ENCODE results near the gene FNDC1. TPM values are rescaled to one million over a fixed set of nuclear protein-coding genes. Genes with fewer than 3 reads are reported as not detected.

The FNDC1 gene
- total RNA-seq, 1 experiment from 2014 or later = 0.03 TPM

DNA sequence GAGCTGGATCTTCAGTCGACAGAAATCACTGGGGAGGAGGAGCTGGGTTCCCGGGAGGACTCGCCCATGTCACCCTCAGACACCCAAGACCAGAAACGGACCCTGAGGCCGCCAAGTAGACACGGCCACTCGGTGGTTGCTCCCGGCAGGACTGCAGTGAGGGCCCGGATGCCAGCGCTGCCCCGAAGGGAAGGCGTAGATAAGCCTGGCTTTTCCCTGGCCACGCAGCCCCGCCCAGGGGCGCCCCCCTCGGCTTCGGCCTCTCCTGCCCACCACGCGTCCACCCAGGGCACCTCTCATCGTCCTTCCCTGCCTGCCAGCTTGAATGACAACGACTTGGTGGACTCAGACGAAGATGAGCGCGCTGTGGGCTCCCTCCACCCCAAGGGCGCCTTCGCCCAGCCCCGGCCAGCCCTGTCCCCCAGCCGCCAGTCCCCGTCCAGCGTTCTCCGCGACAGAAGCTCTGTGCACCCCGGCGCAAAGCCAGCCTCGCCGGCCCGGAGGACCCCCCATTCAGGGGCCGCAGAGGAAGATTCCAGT, 63.0 kb downstream of the FNDC1 start:
- in situ Hi-C loops (cut with HindIII; ENCODE audit: low pct_unique_long_range_greater_than_20kb, low sequenced_read_pairs) = no loop called here
- no peak for DNase-seq (ENCODE audit: low read depth, low spot score)

DNA sequence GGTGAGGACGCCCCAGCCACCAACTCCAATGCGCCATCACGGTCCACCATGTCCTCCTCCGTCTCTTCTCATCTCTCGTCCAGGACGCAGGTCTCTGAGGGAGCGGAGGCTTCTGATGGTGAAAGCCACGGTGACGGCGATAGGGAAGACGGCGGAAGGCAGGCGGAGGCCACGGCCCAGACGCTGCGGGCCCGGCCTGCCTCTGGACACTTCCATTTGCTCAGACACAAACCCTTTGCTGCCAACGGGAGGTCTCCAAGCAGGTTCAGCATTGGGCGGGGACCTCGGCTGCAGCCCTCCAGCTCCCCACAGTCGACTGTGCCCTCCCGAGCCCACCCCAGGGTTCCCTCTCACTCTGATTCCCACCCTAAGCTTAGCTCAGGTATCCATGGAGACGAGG, 63.6 kb downstream of the FNDC1 start:
- in situ Hi-C loops (cut with HindIII; ENCODE audit: low pct_unique_long_range_greater_than_20kb, low sequenced_read_pairs) = no loop called here
- no peak for DNase-seq (ENCODE audit: low read depth, low spot score)

DNA sequence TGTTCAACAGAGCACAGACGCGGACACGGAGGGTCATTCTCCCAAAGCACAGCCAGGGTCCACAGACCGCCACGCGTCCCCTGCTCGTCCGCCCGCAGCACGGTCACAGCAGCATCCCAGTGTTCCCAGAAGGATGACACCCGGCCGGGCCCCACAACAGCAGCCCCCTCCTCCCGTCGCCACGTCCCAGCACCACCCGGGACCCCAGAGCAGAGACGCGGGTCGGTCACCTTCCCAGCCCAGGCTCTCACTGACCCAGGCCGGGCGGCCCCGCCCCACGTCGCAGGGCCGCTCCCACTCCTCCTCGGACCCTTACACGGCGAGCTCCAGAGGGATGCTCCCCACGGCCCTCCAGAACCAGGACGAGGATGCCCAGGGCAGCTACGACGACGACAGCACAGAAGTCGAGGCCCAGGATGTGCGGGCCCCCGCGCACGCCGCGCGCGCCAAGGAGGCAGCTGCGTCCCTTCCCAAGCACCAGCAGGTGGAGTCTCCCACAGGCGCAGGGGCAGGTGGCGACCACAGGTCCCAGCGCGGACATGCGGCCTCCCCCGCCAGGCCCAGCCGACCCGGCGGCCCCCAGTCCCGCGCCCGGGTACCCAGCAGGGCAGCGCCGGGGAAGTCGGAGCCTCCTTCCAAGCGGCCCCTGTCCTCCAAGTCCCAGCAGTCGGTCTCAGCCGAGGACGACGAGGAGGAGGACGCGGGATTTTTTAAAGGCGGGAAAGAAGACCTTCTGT, 64.3 kb downstream of the FNDC1 start:
- DNase-seq (ENCODE audit: low read depth, low spot score) = no peak
- in situ Hi-C loops (cut with HindIII; ENCODE audit: low pct_unique_long_range_greater_than_20kb, low sequenced_read_pairs) = no loop called here

DNA sequence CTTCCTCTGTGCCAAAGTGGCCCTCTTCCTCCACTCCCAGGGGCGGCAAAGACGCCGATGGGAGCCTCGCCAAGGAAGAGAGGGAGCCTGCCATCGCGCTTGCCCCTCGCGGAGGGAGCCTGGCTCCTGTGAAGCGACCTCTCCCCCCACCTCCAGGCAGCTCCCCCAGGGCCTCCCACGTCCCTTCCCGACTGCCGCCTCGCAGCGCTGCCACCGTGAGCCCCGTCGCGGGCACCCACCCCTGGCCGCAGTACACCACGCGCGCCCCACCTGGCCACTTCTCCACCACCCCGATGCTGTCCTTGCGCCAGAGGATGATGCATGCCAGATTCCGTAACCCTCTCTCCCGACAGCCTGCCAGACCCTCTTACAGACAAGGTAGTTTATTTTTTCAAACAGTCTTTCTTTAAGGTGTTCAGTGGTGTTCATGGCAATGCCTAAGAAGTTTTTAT, 64.9 kb downstream of the FNDC1 start:
- in situ Hi-C loops (cut with HindIII; ENCODE audit: low pct_unique_long_range_greater_than_20kb, low sequenced_read_pairs) = no loop called here
- no peak for DNase-seq (ENCODE audit: low read depth, low spot score)

DNA sequence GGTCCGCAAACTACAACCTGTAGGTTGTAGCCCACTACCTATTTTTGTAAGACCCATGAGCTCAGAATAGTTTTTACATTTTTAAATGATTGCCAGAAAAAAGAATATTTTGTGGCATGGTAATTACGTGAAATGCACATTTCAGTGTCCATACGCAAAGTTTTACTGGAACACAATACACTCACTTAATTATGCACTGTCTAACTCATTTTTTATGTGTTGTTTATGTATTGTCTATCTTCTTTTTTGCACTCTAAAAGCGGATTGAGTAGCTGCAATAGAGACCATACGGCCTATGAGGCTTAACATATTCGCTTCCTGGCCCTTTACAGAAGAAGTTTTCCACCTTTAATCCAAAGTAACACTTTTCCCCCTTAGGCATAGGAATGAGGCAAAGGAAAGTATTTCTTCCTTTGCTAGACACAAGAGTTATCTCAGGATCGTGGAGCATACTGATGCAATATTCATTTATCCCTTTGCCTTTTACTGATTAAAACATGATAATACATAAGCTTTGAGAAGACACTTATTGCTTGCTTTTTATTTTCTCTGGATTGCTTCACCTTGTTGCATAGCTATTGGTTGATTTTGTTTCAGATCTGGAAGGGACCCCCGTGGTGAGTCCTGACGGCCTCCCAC, 69.8 kb downstream of the FNDC1 start:
- in situ Hi-C loops (cut with HindIII; ENCODE audit: low pct_unique_long_range_greater_than_20kb, low sequenced_read_pairs) = no loop called here
- DNase-seq (ENCODE audit: low read depth, low spot score) = no peak

DNA sequence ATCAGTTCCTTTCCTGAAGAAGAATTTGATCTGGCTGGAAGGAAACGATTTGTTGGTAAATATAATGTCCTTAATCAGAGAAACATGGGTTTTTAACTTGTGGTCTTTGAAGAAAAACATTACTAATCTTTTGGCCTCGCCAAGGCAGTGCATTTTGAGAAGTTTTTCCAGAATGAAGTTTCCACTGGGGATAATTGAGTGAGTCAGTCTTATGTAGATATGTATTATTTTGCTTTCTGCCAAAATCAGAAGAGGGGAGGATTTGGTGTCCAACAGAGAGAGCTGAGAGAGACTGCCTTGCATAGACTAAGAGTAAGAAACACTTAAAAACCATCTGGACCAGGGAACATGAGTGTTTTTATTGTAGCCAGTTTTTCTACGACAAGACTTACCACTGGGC, 79.9 kb downstream of the FNDC1 start:
- no peak for DNase-seq (ENCODE audit: low read depth, low spot score)
- in situ Hi-C loops (cut with HindIII; ENCODE audit: low pct_unique_long_range_greater_than_20kb, low sequenced_read_pairs) = no loop called here

DNA sequence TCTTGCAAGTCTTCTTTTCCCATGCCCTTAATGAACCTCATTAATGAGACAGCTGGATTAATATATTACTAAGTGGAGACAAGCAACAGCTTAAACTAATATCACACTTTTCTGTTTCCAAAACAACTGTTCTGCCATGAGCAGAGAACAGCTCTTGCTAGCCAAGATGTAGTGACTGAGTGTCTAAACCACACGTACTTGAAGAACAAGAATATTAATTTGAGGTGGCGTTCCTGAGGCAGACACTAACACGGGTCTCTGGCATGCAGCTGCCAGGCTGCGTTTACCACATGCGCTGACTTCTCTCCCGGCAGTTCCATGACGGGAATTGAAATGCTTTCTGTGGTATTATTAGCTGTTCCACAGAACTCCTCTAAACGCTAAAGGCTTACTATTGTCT, 80.6 kb downstream of the FNDC1 start:
- in situ Hi-C loops (cut with HindIII; ENCODE audit: low pct_unique_long_range_greater_than_20kb, low sequenced_read_pairs) = no loop called here

DNA sequence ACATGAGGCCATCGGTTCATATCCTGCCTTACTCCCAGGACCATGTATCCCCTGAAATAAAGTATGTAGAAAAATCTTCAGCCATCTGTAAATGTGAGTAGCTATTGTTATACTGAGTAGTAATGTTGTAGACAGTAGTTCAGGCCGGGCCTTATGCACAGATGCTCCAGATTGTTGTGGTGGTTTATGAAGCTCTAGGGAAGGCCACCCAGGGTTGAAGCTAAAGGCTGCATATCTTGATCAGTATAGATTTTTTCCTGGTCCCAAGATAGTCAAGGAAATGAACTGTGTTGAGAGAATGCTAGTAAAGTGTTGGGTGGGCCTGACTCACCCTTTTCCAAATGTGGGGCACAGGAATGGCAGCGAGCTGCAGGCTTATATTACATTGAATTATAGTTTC, 81.4 kb downstream of the FNDC1 start:
- in situ Hi-C loops (cut with HindIII; ENCODE audit: low pct_unique_long_range_greater_than_20kb, low sequenced_read_pairs) = no loop called here
- no peak for DNase-seq (ENCODE audit: low read depth, low spot score)

More for the DNA sequence above, 80.6 kb downstream of the FNDC1 start:
- DNase-seq (ENCODE audit: low read depth, low spot score) = no peak

DNA sequence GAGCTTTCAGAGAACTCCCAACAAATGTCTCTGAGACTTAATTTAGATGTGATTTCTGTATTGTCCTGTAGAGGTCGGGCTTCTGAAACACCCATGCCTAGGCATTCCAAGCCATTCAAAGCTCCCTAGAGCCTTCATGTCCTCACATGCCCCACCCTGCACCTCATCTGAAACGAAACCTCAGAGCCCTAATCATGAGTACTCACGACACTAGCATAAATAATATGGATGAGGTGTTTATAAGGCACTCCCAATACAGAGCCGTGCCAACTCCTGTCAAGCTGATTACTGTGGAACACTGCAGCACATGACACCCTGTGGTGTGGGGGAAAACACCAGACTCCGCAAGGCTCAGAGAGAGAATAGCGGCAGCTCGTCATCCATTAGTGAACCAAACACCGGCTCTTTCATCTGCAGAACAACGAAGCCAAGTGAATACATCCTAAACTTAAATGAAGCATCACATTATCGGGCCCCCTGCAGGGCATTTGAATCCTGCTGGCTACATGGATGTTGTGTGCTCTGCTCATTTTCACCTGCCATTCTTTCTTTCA, 83.8 kb downstream of the FNDC1 start:
- in situ Hi-C loops (cut with HindIII; ENCODE audit: low pct_unique_long_range_greater_than_20kb, low sequenced_read_pairs) = no loop called here
- DNase-seq (ENCODE audit: low read depth, low spot score) = peak; percentile 74

DNA sequence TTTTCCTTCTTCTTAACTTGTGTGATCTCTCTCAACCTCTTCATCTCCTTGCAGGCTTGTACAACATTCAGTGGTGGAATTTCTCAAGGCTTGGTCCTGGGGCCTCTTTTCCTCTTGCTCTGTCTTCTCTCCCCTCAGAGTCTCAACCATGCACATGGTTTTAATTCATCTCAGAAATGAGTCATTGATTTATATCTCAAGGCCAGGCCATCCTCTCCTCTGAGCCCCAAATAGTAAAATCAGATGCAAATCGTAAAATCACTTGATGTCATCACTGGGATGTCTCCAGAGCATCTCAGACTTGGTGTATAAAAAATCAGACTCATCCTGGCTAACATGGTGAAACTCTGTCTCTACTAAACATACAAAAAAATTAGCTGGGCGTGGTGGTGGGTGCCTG, 85.0 kb downstream of the FNDC1 start:
- in situ Hi-C loops (cut with HindIII; ENCODE audit: low pct_unique_long_range_greater_than_20kb, low sequenced_read_pairs) = no loop called here
- no peak for DNase-seq (ENCODE audit: low read depth, low spot score)

DNA sequence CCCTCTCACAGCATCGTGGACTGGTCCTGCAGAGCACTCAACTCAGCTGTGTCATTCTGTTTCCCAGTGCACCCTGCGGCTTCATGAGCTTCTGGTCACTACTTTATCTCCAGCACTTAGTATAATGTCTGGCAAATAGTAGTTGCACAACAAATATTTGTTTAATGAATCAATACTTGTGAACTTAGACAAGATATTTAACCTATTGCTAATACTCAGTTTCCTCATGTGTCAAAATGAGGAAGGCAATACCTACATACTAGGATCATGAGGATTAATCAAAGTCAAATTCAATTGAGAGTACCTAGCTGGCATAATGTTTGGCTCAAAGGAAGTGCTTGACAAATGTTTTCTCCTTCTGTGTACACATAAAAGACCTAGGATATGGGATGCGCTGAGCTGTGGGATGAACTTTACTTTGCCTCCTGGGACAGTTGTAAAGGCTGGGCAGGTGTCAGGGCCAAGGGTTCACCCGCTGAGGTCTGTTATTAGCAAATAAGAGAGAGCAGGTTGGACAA, 86.3 kb downstream of the FNDC1 start:
- in situ Hi-C loops (cut with HindIII; ENCODE audit: low pct_unique_long_range_greater_than_20kb, low sequenced_read_pairs) = no loop called here
- DNase-seq (ENCODE audit: low read depth, low spot score) = no peak

DNA sequence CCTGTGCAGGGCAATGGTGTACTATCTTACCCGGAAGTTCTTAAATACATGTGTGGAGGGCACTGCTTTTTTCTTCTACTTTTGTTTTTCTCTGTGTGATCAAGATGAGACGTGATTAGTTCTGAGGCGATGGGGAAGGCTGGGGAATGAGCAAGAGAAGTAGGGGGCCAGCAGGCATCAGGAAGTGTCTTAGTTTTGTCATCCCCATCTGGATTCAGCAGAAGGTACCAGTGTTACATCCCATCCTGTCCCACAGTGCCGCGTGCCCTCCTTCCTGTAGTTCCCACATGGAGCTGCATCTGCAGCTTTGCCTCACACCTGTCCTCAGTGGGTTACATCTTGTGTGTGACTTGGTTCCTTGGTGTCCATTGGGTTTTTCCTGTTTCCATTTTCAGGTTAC, 86.9 kb downstream of the FNDC1 start:
- in situ Hi-C loops (cut with HindIII; ENCODE audit: low pct_unique_long_range_greater_than_20kb, low sequenced_read_pairs) = no loop called here
- DNase-seq (ENCODE audit: low read depth, low spot score) = no peak

DNA sequence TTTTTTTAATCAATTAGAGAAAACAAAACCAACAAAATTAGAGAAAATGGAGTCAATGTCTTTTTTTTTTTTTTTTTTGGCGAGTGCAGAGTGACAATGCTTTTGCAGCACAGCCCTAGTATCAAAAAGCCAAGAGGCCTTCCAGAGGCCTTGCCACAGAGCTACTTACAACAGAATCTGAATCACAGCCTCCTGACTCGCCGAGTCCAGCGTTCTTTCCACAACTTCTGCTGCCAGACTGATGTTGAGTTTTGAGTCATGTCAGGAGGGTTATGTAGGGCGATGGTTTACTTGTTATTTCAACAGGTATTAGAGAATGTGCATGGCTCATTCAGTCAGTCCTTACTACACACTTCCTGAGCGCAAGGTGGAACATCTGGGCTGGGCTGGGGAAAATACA, 88.6 kb downstream of the FNDC1 start:
- in situ Hi-C loops (cut with HindIII; ENCODE audit: low pct_unique_long_range_greater_than_20kb, low sequenced_read_pairs) = no loop called here
- no peak for DNase-seq (ENCODE audit: low read depth, low spot score)

DNA sequence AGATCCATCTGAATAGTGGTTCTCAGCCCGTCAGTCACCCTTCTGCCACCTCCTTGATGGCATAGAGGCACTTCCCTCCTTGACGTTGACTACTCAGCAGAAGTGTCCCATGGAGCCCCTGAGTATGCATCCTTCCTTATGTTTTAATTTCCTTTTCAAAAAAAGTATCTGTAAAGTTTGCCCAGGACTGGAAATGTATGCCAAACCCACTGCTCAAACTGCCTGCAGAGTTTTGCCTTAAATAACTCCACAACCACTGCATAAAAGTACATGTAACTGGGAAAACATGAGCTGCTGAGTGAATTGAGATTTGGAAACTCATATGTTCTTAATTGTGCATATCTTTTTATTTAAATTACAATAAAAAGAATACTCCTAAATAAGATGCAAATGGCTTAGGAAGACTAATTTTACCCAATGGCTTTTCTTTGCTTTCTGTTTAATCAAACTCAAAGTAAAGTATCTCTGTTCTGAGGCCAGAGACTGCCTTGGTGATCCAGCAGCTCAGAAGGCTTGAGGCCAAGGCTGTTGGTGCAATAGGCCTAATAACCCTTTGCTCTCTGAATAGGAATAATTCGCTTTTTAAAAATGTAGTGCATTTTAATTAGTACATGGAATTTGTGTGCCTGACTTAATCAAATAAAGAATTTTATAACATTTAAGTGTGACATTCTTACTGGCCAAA, 90.4 kb downstream of the FNDC1 start:
- in situ Hi-C loops (cut with HindIII; ENCODE audit: low pct_unique_long_range_greater_than_20kb, low sequenced_read_pairs) = no loop called here
- DNase-seq (ENCODE audit: low read depth, low spot score) = no peak

DNA sequence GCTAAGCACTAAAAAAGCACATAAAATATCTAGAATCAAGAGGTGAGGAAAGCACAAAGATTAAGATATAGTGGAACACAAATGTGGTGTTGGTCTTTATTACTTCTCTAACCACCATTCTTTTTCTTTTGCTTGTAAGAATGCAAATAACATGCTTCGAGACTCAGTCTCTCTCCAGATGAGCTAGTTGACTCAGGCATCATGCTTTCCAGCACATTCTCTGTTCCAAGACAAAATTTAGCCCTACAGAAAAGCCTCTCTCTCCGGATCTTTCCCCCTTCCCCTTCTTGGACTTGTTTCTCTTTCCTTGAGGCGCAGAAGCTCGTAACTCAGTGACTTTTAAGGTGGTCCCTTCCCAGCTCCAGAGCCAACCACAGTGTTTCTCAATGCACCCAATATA, 91.0 kb downstream of the FNDC1 start:
- in situ Hi-C loops (cut with HindIII; ENCODE audit: low pct_unique_long_range_greater_than_20kb, low sequenced_read_pairs) = no loop called here
- no peak for DNase-seq (ENCODE audit: low read depth, low spot score)

DNA sequence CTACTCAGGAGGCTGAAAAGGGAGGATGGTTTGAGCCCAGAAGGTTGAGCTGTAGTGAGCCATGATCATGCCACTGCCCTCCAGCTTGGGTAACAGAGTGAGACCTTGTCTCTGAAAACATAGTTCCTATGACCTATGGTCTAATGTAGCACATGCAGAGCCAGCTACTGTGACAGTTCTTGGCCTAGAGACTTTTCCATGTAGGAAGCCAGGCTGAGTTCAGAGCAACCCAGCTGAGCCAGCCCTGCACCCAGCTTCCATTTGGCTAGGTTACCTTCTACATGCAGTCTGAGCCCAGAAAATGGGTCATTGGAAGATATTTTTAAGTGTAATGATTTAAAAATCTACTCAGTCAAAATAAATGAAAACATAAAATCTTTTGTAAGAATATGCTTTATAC, 92.8 kb downstream of the FNDC1 start:
- in situ Hi-C loops (cut with HindIII; ENCODE audit: low pct_unique_long_range_greater_than_20kb, low sequenced_read_pairs) = no loop called here
- no peak for DNase-seq (ENCODE audit: low read depth, low spot score)

DNA sequence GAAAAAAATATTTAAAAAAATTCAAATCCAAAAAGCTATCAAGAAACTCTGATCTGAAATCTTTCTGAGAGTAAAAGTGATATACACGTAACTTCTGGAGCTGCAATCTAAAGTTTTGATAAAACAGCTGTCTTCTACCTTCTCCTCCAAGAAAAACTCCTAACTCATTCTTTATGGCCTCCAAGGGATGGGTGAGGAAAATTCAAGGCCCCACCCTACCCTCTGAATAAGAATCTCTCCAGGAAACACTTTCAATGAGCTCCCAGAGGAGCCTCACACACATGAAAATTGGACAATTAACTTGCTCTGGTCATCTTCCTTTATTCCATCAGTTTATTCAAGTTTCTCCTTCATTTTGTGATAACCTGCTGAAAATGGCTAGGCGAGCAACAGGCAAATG, 93.4 kb downstream of the FNDC1 start:
- DNase-seq (ENCODE audit: low read depth, low spot score) = no peak
- in situ Hi-C loops (cut with HindIII; ENCODE audit: low pct_unique_long_range_greater_than_20kb, low sequenced_read_pairs) = no loop called here

DNA sequence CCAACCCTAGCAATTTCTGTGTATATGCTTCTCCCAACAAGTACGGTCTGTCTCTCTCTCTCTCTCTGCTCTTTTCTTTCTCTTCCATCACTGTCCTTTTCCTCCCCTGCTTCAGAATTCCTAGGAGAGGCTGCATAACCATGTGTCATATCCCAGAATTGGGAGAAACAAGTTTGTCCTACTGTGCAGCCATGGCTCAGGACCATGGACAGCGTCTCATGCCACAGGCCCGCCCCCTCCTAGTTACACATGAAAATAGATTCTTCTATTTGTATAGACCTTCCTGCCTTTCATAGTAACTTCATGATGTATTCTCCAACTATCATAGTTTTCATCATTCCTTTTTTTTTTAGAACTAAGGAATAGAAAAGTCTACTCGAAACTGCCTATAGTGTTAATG, 98.0 kb downstream of the FNDC1 start:
- peak; percentile 2 for DNase-seq (ENCODE audit: low read depth, low spot score)
- in situ Hi-C loops (cut with HindIII; ENCODE audit: low pct_unique_long_range_greater_than_20kb, low sequenced_read_pairs) = no loop called here

Data from SK-MEL-5 (cell line).